Gastrocnemius medialis (tissue), 4 donors: ENCODE results near the gene SLC24A3. TPM values are rescaled to one million over a fixed set of nuclear protein-coding genes. Genes with fewer than 3 reads are reported as not detected.

Source experiments
- ATAC-seq, 2 donors: fragments of 150-250 bp; one replicate each; pipeline ENCODE4 v1.9.1; 2016
- DNase-seq, 2 donors: peaks; one replicate each; pipeline ENCODE4 v3.0.0-alpha.2; 2019
- H3K27ac ChIP-seq, 4 donors: fragments of 200-600 bp; sonication (generic); 1 replicate in 1 of 4; 2 replicates in 3 of 4; pipeline ENCODE4 v1.5.1; 2016 to 2018; ENCODE audit warnings: mild to moderate bottlenecking in 2 of 4, moderate library complexity in 1 of 4
- H3K27me3 ChIP-seq, 3 donors: fragments of 200-600 bp; sonication (generic) in 2 of 3; 1 replicate in 1 of 3; 2 replicates in 2 of 3; pipeline versions ENCODE4 v1.5.1 to v1.6.0; 2016 to 2019; ENCODE audit warnings: mild to moderate bottlenecking in 1 of 3, moderate library complexity in 1 of 3
- H3K36me3 ChIP-seq, 2 donors: fragments of 200-600 bp; sonication (generic) in 1 of 2; one replicate each; pipeline ENCODE4 v1.5.1; 2017 to 2018
- H3K4me1 ChIP-seq, 2 donors: fragments of 200-600 bp; sonication (generic) in 1 of 2; one replicate each; pipeline ENCODE4 v1.5.1; 2016 to 2017; ENCODE audit warnings: mild to moderate bottlenecking in 2 of 2
- H3K4me3 ChIP-seq, 4 donors: fragments of 200-600 bp; sonication (generic) in 3 of 4; 1 replicate in 1 of 4; 2 replicates in 3 of 4; pipeline ENCODE4 v1.5.1; 2016 to 2019; ENCODE audit warnings: mild to moderate bottlenecking in 2 of 4
- H3K9me3 ChIP-seq, 3 donors: fragments of 200-600 bp; sonication (generic) in 2 of 3; 1 replicate in 1 of 3; 2 replicates in 2 of 3; pipeline ENCODE4 v1.5.1; 2016 to 2019
- CTCF ChIP-seq, 5 experiments: fragments of 450-650 bp in 3 of 5; fragments of 200-600 bp in 2 of 5; sonication (generic) in 2 of 5; IDR thresholded peaks in 4 of 5; conservative IDR thresholded peaks in 1 of 5; 1 replicate in 4 of 5; 2 replicates in 1 of 5; pipeline ENCODE4 v1.5.1; 2016 to 2019; ENCODE audit warnings: antibody characterized with exemption in 5 of 5, mild to moderate bottlenecking in 3 of 5, moderate library complexity in 3 of 5
- POLR2A ChIP-seq, 2 donors: fragments of 450-650 bp; IDR thresholded peaks; one replicate each; pipeline ENCODE4 v1.6.1; 2017; ENCODE audit warnings: antibody characterized with exemption in 2 of 2, mild to moderate bottlenecking in 2 of 2, moderate library complexity in 2 of 2
- in situ Hi-C, 4 donors: fragments of 200-750 bp; cut with MboI; loops; one replicate each; pipeline versions ENCODE4 v1.15.0 to v1.8.0; 2017; ENCODE audit warnings: low sequenced_read_pairs in 4 of 4
- intact Hi-C: fragments of 100-400 bp; cut with DNase I; formaldehyde crosslinking; loops from one replicate; pipeline ENCODE4 v1.15.1; 2023; ENCODE audit warnings: low total_unique reads
- total RNA-seq, 4 donors: library from RNA; depleted of rRNA; stranded (reverse); fragments of >200 nt; gene quantifications; one replicate each; pipeline versions ENCODE4 v1.1.0 to v1.2.3, GENCODE V29; 2016

SLC24A3 gene
- total RNA-seq, 4 donors from 2014 or later, result 3.3 to 7.8 (median 6.7) TPM

GRCh38 chr20:19745584-19745983, 533.1 kb downstream of the SLC24A3 start:
- no peaks in the 10 kb centered on the region for H3K36me3 ChIP-seq
- TF ChIP-seq CTCF (IDR thresholded peaks at IDR 0.05 in 4 of 5, conservative IDR thresholded peaks at IDR 0.05 in 1 of 5) (no peak), POLR2A (IDR thresholded peaks at IDR 0.05) (no peak)
- DNase-seq (no peak), ATAC-seq (no peak)
- intact Hi-C loops, result no loop called here
- H3K4me1 ChIP-seq, result peaks cover 4 to 16% of the 10 kb centered on the region in 2 donors
- no peaks in the 10 kb centered on the region for H3K27me3 ChIP-seq
- in situ Hi-C loops, result no loop called here
- no peak overlapping the region for H3K4me3 ChIP-seq
- peaks cover 0 to 5% (median 0%) of the 10 kb centered on the region in 3 donors for H3K9me3 ChIP-seq
- no peak overlapping the region for H3K27ac ChIP-seq

- Histone ChIP-seq H3K27ac (no peak overlapping the region), H3K4me1 (peaks cover 4 to 16% of the 10 kb centered on the region in 2 donors), H3K36me3 (no peaks in the 10 kb centered on the region), H3K4me3 (no peak overlapping the region), H3K9me3 (peaks cover 0 to 5% (median 0%) of the 10 kb centered on the region in 3 donors), H3K27me3 (no peaks in the 10 kb centered on the region)
- intact Hi-C loops (no loop called here), in situ Hi-C loops (no loop called here)
- ATAC-seq (no peak), DNase-seq (no peak)
- no peak for TF ChIP-seq POLR2A (IDR thresholded peaks at IDR 0.05)
- no peak for TF ChIP-seq CTCF (IDR thresholded peaks at IDR 0.05 in 4 of 5, conservative IDR thresholded peaks at IDR 0.05 in 1 of 5)
These were observed 534.0 kb downstream of the SLC24A3 start for GRCh38 chr20:19746396-19746795.

GRCh38 chr20:19747903-19748302, 535.5 kb downstream of the SLC24A3 start:
- H3K4me1 ChIP-seq, result peaks cover 4 to 11% of the 10 kb centered on the region in 2 donors
- H3K9me3 ChIP-seq, result peaks cover 0 to 5% (median 0%) of the 10 kb centered on the region in 3 donors
- intact Hi-C loops (no loop called here), in situ Hi-C loops (no loop called here)
- TF ChIP-seq POLR2A (IDR thresholded peaks at IDR 0.05) (no peak), CTCF (IDR thresholded peaks at IDR 0.05 in 4 of 5, conservative IDR thresholded peaks at IDR 0.05 in 1 of 5) (no peak)
- no peaks in the 10 kb centered on the region for H3K27me3 ChIP-seq
- no peak overlapping the region for H3K27ac ChIP-seq
- H3K36me3 ChIP-seq, result no peaks in the 10 kb centered on the region
- H3K4me3 ChIP-seq, result no peak overlapping the region
- ATAC-seq (no peak), DNase-seq (no peak)

GRCh38 chr20:19748681-19749080, 536.2 kb downstream of the SLC24A3 start:
- TF ChIP-seq POLR2A (IDR thresholded peaks at IDR 0.05) (no peak), CTCF (IDR thresholded peaks at IDR 0.05 in 4 of 5, conservative IDR thresholded peaks at IDR 0.05 in 1 of 5) (no peak)
- Histone ChIP-seq H3K9me3 (peaks cover 0 to 5% (median 0%) of the 10 kb centered on the region in 3 donors), H3K27ac (no peak overlapping the region), H3K27me3 (no peaks in the 10 kb centered on the region), H3K36me3 (no peaks in the 10 kb centered on the region), H3K4me1 (peaks cover 0 to 3% of the 10 kb centered on the region in 2 donors), H3K4me3 (no peak overlapping the region)
- in situ Hi-C loops, result no loop called here
- ATAC-seq, result no peak
- no peak for DNase-seq
- intact Hi-C loops, result no loop called here

- no peaks in the 10 kb centered on the region for H3K4me1 ChIP-seq
- ATAC-seq, result no peak
- TF ChIP-seq POLR2A (IDR thresholded peaks at IDR 0.05) (no peak), CTCF (IDR thresholded peaks at IDR 0.05 in 4 of 5, conservative IDR thresholded peaks at IDR 0.05 in 1 of 5) (no peak)
- in situ Hi-C loops (loop anchor here in 1 of 4 donors (10.0 kb wide), 1 partner anchor 55 kb away; no protein-coding TSS in a partner anchor), intact Hi-C loops (no loop called here)
- H3K4me3 ChIP-seq, result no peak overlapping the region
- no peak for DNase-seq
- peaks cover 0 to 5% (median 0%) of the 10 kb centered on the region in 3 donors for H3K9me3 ChIP-seq
- no peaks in the 10 kb centered on the region for H3K36me3 ChIP-seq
- H3K27ac ChIP-seq, result no peak overlapping the region
- H3K27me3 ChIP-seq, result no peaks in the 10 kb centered on the region
These were observed 537.2 kb downstream of the SLC24A3 start for GRCh38 chr20:19749618-19750071.
